NCI-H146 (cell line): ENCODE data around the gene CNTNAP2.
A peak's percentile ranks its signal among the peaks of the same experiment; 100 is the strongest.

Experiments used
- DNase-seq: peaks from one replicate; lab custom pipeline; 2025; lab: John Stamatoyannopoulos, UW

The CNTNAP2 gene

GRCh38 chr7:146116521-146117222 lies at the start of gene CNTNAP2:
Gene CNTNAP2 (plus strand): TSS chr7:146116801. CDS start chr7:146116877, 76 bp downstream.
- peak; percentile 94 for DNase-seq

- no peak for DNase-seq
Observed at GRCh38 chr7:146067880-146068279, 48.7 kb upstream of the CNTNAP2 start.

GRCh38 chr7:146074195-146074765 lies 42.3 kb upstream of the CNTNAP2 start:
- no peak for DNase-seq

- DNase-seq, result no peak
Observed at GRCh38 chr7:146076344-146076743, 40.3 kb upstream of the CNTNAP2 start.

GRCh38 chr7:146084086-146084485 lies 32.5 kb upstream of the CNTNAP2 start:
- DNase-seq, result no peak

- peak; percentile 70 for DNase-seq
Observed at GRCh38 chr7:146090023-146090645, 26.5 kb upstream of the CNTNAP2 start.

GRCh38 chr7:146094356-146094755 lies 22.2 kb upstream of the CNTNAP2 start:
- DNase-seq, result no peak

- peak; percentile 45 for DNase-seq
Observed at GRCh38 chr7:146096994-146097393, 19.6 kb upstream of the CNTNAP2 start.

- DNase-seq, result no peak
Observed at GRCh38 chr7:146106319-146106718, 10.3 kb upstream of the CNTNAP2 start.

GRCh38 chr7:146112755-146113154 lies 3.8 kb upstream of the CNTNAP2 start:
- no peak for DNase-seq

- peak; percentile 92 for DNase-seq
Observed at GRCh38 chr7:146115548-146115850, 1.1 kb upstream of the CNTNAP2 start.

- DNase-seq, result peak; percentile 92
Observed at GRCh38 chr7:146115851-146116520, 615 bp upstream of the CNTNAP2 start.

- no peak for DNase-seq
Observed at GRCh38 chr7:146117576-146117975, 975 bp downstream of the CNTNAP2 start.

GRCh38 chr7:146119002-146119401 lies 2.4 kb downstream of the CNTNAP2 start:
- DNase-seq, result no peak

GRCh38 chr7:146123715-146124114 lies 7.1 kb downstream of the CNTNAP2 start:
- DNase-seq, result no peak

- no peak for DNase-seq
Observed at GRCh38 chr7:146126767-146127509, 10.3 kb downstream of the CNTNAP2 start.

GRCh38 chr7:146129296-146129695 lies 12.7 kb downstream of the CNTNAP2 start:
- DNase-seq, result peak; percentile 59

- no peak for DNase-seq
Observed at GRCh38 chr7:146129997-146130396, 13.4 kb downstream of the CNTNAP2 start.

- DNase-seq, result no peak
Observed at GRCh38 chr7:146131701-146132100, 15.1 kb downstream of the CNTNAP2 start.

- peak; percentile 87 for DNase-seq
Observed at GRCh38 chr7:146136357-146136875, 19.8 kb downstream of the CNTNAP2 start.

GRCh38 chr7:146138926-146139325 lies 22.3 kb downstream of the CNTNAP2 start:
- no peak for DNase-seq
